HG03280 (cell line): ENCODE results near the gene RUVBL2.

Source experiments
- ATAC-seq: cut with Tn5 transposase; IDR thresholded peaks from one replicate; pipeline ENCODE4 v1.9.1; 2021; ENCODE audit warnings: mild to moderate bottlenecking, moderate library complexity; ENCODE audit not compliant: unreplicated experiment

RUVBL2 gene

DNA sequence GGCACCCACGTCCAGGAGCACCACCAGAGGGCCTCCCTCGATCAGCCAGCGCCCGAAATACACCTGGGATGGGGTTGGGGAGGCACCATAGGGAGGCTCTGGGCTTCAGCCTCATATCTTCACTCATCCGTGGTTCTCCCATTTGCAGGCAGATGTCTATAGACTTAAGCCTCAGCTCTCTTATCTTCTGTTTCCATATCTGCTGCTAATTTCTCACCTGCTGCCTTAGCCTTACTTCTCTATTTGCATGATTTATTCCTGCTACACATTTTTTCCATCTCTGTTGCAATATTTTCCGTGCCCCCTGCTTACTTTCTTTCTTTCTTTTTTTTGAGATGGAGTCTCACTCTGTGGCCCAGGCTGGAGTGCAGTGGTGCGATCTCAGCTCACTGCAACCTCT, 6.4 kb upstream of the RUVBL2 start:
- no peak for ATAC-seq

- ATAC-seq: no peak
Measured at GRCh38 chr19:48988286-48988685, 5.4 kb upstream of the RUVBL2 start.

DNA sequence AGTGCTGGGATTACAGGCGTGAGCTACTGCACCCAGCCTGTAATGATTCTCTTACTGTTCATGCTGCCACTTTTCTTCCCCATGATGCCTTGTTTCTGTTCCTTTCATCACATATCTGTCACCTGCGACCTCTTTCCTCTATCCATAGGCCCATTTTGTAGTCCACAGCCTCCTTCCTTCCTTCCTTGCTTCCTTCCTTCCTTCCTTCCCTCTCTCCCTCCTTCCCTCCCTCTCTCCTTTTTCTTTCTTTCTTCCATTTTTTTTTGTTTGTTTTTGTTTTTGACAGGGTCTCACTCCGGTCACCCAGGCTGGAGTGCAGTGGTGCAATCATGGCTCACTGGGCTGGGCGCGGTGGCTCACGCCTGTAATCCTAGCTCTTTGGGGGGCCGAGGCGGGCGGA, 4.8 kb upstream of the RUVBL2 start:
- no peak for ATAC-seq

GRCh38 chr19:48989701-48990291, 3.9 kb upstream of the RUVBL2 start:
- no peak for ATAC-seq

DNA sequence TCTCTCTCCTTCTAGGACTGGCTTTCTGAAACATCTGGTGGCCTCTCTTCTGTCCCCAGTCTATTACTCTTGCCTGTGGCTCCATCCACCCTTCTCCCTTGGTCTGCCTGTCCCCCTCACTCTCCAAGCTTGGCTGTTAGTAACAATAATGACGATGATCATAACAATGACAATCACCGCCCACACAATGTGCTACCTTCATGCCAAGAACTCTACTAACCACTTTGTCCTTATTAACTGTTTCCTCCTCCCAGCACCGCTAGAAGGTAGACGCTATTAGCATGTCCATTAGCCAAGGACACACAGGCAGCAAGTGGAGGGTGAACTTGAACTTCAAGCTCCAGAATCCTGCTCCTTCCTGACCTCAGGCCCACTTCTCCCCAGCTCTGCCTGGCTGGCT, 3.3 kb upstream of the RUVBL2 start:
- no peak for ATAC-seq

DNA sequence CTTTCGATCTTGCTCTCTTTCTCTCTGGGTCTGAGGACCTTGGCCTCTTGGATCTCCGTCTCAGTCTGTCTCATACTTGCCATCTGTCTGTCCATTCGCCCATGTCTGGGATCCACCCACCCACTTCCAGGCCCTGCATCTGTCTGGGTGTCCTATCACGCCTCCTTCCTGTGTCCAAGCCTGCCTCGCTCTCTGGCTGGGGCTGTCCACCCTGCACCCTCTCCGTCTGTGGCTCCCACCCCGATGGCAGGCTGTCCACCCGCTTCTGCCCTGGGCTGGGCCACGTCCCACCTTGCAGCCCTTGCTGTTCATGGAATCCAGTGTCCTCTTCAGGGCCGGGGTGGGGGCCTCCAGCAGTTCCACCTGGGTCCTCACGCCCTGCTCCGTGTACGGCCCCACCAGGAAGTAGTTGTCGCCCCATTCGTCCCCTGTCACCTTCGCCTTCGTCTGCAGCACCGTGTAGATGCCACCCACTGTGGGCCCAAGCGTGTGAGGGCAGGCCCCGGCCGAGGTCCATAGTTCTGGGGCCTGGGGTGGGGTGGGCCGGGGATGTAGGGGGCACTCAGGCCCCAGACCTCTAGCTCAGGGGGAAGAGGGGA, 2.6 kb upstream of the RUVBL2 start:
- ATAC-seq: no peak

DNA sequence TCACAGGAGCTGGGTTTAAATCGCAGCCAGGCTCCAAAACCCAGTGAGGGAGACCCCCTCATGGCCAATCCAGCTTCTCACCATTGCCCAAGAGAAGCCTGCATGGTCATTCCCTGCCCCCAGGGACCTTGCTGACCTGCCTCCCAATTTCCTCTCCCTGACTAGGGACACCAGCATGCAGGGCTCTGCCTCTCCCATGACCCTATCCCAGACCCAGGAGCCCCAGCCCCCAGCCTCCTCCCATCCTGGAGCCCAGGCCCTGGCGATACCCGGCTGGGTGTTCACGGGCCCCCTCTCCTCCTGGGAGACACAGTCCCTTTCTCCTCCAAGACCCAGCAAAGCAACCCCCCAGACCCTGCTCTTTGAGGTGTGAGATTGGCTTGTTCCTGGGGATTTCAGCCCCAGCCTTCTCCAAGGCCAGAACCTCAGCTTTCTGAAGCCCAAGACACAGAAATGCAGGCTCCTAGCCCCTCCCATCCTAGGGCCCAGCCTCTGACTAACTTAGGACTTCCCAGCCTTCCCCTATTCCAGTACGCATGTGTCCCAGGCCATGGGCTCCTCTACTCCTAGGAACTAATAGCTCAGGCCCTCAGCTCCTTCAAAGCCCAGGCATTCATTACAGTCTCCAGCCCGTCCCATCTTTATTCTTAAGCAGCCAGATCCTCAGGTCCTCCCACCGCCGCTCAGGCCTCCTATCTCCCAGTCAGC, 1.7 kb upstream of the RUVBL2 start:
- no peak for ATAC-seq

- ATAC-seq: no peak
Measured at GRCh38 chr19:48992581-48993174, 1.0 kb upstream of the RUVBL2 start.

GRCh38 chr19:48994035-48994386, 324 bp downstream of the RUVBL2 start:
- no peak for ATAC-seq

GRCh38 chr19:48997972-48998371, 4.3 kb downstream of the RUVBL2 start:
- ATAC-seq: no peak

- ATAC-seq: no peak
Measured at GRCh38 chr19:48999481-49000325, 6.0 kb downstream of the RUVBL2 start.

GRCh38 chr19:49004133-49004532, 10.4 kb downstream of the RUVBL2 start:
- ATAC-seq: no peak

DNA sequence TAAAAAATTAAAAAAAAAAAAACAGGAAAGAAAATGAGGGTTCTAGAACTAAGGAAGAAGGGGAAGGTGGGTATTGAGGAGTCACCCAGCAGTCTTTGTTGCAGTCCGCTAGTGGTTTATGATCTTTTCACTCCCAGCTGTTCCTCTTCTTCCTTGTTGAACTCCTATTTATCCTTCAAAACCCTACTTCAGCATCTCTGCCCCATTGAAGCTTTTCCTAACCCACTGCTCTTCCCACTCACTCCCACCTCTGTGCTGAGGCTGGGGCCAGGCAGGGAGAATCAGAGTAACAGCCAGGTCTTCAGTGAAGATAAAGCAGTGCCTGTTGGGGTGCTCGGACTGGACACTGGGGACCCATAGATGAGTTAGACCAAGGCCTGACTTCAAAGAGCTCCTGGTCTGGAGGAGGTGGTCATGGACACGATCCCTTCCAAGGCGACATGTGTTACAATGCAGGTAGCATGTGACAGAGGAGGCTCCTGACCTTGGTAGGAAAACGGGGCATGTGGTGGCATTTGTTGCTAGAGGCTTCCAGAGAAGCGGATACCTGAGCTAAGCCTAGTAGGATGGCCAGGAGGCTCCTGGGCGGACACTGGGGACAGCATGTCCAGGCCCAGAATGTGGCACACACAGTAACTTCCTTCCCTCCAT, 11.4 kb downstream of the RUVBL2 start:
- no peak for ATAC-seq

GRCh38 chr19:49006905-49007304, 13.2 kb downstream of the RUVBL2 start:
- no peak for ATAC-seq

DNA sequence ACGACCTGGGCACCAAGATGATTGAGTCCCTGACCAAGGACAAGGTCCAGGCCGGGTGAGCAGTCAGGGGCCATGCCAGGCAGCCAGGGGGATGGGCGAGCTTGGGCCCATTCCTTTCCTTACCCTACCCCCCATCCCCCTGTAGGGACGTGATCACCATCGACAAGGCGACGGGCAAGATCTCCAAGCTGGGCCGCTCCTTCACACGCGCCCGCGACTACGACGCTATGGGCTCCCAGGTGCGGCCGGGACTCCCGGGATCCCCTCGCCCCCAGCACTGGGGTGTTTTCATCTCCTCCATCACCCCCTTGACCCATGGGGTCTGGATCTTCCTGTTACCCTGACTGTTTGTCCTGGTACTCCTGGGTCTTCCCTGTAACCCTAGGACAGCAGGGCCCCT, 16.1 kb downstream of the RUVBL2 start:
- ATAC-seq: no peak

- ATAC-seq: no peak
Measured at GRCh38 chr19:49010453-49010852, 16.8 kb downstream of the RUVBL2 start.

- no peak for ATAC-seq
Measured at GRCh38 chr19:49011194-49011593, 17.5 kb downstream of the RUVBL2 start.

DNA sequence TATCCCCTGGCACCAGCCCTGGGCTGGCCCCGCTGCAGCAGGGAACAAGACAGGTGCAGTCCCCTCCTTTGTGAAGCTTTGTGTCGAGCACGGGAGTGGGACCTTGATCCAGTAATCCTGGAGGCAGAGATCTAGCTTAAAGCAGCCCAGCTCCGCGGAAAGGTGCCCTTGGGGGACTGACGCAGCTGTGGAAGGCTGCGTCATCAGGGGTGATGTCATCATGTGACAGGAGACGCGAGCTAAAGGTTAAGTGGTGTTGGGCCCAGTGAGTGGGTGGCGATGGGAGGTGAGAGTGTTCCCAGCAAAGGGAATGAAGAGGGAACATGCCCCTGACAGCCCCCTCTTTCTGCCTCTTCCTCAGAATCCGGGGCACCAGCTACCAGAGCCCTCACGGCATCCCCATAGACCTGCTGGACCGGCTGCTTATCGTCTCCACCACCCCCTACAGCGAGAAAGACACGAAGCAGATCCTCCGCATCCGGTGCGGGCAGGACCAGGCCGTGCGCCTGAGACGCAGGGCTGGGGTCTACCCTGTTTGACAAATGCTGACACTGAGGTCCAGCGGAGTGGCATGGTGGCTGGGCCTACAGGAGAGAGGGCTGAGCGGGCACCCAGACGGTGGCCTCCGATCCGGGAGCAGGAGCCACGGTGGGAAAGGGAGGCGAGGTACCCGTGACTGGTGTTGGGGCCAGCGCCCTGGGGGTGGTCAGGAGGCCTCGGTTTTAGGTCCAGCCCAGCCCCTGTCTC, 20.6 kb downstream of the RUVBL2 start:
- ATAC-seq: no peak

DNA sequence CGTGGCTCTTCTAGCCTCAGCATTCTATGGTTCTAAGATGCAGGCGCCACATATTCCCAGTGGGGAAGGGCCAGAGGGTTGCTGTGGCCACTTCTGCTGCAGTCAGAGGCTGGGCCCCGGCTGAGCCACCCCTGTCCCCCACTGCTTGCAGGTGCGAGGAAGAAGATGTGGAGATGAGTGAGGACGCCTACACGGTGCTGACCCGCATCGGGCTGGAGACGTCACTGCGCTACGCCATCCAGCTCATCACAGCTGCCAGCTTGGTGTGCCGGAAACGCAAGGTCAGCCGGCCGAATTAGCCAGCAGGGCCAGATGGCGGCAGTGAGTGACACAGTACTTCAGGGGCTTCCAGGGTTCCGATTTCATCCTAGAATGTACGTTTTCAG, 21.2 kb downstream of the RUVBL2 start:
- no peak for ATAC-seq
